GM19395 (cell line): Measurements from ENCODE around the gene FRMPD2.
"Not testable (repeated sequence)": the region's sequence is repeated elsewhere in the genome, so short reads cannot be mapped to it uniquely, and the experiment has no call there.

Experiments used
- ATAC-seq: cut with Tn5 transposase; IDR thresholded peaks from one replicate; pipeline ENCODE4 v1.9.1; 2021; ENCODE audit warnings: mild to moderate bottlenecking, moderate library complexity; ENCODE audit not compliant: unreplicated experiment

The FRMPD2 gene

GRCh38 chr10:48251525-48252353, 22.8 kb downstream of the FRMPD2 start:
- ATAC-seq: no peak

GRCh38 chr10:48251152-48251524, 23.4 kb downstream of the FRMPD2 start:
- no peak for ATAC-seq

DNA sequence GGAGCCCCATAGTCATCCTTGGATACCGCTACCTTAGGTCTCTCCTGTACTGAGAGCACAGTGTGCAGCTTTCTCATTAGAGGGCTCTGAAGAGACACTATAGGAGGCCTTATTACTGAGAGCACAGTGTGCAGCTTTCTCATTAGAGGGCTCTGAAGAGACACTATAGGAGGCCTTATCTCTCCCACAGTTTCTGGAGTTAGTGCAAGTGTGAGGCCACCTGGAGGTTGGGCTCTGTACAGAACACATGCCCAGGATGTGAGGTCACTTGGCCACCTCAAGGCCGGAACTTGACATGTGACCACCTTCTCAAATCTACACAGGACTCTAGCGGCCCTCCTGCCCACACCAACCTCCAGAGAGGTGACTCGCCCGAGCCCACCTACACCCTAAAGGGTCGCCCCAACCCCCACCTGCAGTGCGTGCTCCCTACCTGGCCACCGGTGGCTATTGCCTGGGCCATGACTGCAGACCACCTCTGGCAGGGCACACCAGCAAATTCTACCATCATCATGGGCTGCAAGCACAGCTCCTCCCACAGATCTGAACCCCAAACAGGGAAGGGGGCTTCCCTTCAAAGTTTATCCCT, 24.6 kb downstream of the FRMPD2 start:
- ATAC-seq: no peak

GRCh38 chr10:48249004-48249762, 25.3 kb downstream of the FRMPD2 start:
- ATAC-seq: no peak

- no peak for ATAC-seq
These were observed 26.0 kb downstream of the FRMPD2 start for GRCh38 chr10:48248462-48248861.

GRCh38 chr10:48247680-48248079, 26.8 kb downstream of the FRMPD2 start:
- no peak for ATAC-seq

DNA sequence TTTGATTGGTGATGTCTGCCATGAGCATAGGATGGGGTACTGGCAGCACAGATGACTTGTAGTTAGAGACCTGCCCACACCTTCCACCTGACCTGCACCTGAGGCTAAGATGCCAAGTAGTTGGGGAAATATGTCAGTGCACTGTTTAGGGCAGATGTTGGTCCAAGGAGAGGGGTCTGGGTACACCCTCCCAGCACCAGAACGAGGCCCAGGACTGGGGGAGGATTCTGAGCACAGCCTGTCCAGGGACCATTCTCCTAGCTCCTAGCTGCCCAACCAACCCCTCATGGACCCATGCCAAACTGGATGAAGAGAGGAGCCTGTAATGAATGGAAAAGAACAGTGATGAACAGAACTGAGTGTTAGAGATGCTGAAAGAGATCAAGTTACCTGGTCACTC, 28.0 kb downstream of the FRMPD2 start:
- no peak for ATAC-seq

- ATAC-seq: no peak
These were observed 28.5 kb downstream of the FRMPD2 start for GRCh38 chr10:48245977-48246376.

- not testable (repeated sequence) for ATAC-seq
These were observed 30.6 kb downstream of the FRMPD2 start for GRCh38 chr10:48243921-48244320.

DNA sequence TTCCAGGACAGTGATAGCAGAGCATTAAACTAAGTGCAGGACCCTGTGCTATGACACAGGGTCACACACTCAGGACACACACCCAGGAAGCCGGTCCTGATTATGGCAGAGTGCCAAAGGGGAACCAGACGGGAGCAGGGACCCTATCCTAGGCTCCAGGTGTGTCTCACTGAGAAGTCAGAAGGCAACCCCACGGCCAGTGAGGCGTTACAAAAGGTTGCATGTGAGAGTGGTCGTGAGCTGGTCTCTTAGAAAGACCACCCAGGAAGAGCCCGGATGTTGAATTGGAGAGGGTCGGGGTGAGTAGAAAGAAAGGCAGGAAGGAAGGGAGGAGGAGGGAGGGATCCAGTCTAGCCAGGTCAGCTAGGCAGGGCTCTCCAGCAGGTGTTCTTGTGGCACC, 31.0 kb downstream of the FRMPD2 start:
- no peak for ATAC-seq

GRCh38 chr10:48242171-48242904, 32.2 kb downstream of the FRMPD2 start:
- no peak for ATAC-seq

DNA sequence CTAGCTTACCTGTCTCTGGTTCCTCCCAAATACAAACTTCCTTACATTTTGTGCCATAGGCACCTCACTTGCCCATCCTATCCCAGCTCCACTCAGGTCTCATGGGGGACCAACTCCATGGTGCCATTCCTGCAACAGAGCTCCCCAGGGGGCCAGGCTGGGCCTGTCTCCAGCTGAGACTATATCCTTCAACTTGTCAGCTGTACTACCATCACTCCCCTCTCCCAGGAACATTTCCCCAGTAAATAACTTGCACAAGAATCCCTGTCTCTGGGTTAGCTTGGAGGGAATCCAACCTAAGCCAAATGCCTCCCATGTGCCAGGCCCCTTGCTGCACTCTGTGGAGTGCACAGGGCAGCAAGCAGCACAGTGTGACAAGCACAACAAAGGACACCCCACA, 33.2 kb downstream of the FRMPD2 start:
- ATAC-seq: no peak

GRCh38 chr10:48240196-48240595, 34.3 kb downstream of the FRMPD2 start:
- ATAC-seq: no peak

DNA sequence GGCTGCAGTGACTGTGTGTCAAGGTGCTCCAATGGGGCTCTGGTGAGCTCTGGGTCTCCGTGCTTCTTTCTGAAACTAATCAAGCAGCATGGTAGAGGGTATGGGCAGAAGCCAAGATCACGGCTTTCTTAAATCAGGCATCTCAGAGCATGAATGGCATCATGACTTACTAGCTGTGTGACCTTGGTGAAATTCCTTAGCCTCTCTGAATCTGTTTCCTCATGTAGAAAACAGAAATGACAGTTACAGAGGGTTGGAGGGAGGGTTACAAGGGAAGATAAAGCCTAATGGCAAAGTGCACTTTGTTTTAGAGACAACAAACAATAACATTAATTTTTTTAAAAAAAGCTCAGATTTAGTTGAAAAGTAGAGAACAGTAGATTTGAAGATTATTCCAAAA, 34.9 kb downstream of the FRMPD2 start:
- ATAC-seq: no peak

- no peak for ATAC-seq
These were observed 35.5 kb downstream of the FRMPD2 start for GRCh38 chr10:48238826-48239520.

GRCh38 chr10:48237259-48238250, 36.9 kb downstream of the FRMPD2 start:
- ATAC-seq: no peak

DNA sequence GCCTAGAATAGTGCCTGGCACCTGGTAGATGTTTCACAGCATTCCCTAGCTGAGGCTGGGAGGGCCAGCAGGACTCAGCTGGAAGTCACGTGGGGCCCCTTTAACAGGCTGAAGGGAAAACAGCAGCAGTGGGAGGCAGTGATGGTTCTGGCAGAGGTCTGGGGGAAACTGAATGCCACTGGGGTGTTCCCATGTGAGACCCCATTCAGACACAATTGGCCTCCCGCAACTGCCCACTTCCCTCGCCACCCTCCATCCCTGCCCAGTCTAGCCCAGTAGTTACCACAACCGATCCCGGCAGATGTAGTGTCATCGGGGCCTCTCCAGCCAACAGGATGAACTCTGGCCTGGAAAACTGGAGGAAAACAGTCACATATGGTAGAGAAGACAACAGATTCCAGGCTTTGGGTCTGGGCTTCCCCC, 38.3 kb downstream of the FRMPD2 start:
- no peak for ATAC-seq

GRCh38 chr10:48235501-48235900, 39.0 kb downstream of the FRMPD2 start:
- ATAC-seq: no peak

DNA sequence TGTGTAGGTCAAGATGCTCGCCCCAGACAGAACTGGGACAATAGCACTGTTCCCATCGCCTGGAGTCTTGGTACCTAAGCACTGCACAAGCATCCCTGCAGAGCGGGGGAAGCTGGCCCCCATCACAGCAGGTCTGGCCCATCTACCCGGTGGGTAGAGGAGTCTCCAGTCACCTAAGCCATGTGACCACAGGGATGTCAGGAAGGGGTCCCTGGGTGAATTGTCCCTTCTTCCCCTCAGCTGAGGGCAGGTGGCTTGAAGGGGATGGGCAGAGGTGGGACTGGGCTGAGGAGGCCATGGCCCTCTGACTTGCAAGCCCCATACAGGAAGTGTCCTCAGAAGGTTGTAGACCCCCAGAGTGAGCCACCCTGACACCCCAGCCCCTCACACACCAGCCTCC, 39.7 kb downstream of the FRMPD2 start:
- ATAC-seq: no peak
